HL-60 (cell line): ENCODE results near the gene GGA1.

ENCODE experiments used
- CTCF ChIP-seq: IDR thresholded peaks from one replicate; pipeline ENCODE4 v1.5.1; 2011; ENCODE audit warnings: low read length, control low read depth, inconsistent platforms; ENCODE audit not compliant: insufficient read depth
- GABPA ChIP-seq: IDR thresholded peaks from 2 replicates; pipeline ENCODE4 v1.6.1; 2012; ENCODE audit warnings: low read depth
- POLR2AphosphoS5 ChIP-seq: IDR thresholded peaks from 2 replicates; pipeline ENCODE4 v1.6.1; 2012; ENCODE audit warnings: low read depth
- SPI1 ChIP-seq: IDR thresholded peaks from 2 replicates; pipeline ENCODE4 v1.6.1; 2012; ENCODE audit warnings: low read depth, mild to moderate bottlenecking, borderline replicate concordance
- TF ChIP-seq, protein P1 (sequence below): IDR thresholded peaks from 2 replicates; pipeline ENCODE4 v1.6.1; 2012; ENCODE audit warnings: low read depth; ENCODE audit not compliant: insufficient replicate concordance

DNA sequence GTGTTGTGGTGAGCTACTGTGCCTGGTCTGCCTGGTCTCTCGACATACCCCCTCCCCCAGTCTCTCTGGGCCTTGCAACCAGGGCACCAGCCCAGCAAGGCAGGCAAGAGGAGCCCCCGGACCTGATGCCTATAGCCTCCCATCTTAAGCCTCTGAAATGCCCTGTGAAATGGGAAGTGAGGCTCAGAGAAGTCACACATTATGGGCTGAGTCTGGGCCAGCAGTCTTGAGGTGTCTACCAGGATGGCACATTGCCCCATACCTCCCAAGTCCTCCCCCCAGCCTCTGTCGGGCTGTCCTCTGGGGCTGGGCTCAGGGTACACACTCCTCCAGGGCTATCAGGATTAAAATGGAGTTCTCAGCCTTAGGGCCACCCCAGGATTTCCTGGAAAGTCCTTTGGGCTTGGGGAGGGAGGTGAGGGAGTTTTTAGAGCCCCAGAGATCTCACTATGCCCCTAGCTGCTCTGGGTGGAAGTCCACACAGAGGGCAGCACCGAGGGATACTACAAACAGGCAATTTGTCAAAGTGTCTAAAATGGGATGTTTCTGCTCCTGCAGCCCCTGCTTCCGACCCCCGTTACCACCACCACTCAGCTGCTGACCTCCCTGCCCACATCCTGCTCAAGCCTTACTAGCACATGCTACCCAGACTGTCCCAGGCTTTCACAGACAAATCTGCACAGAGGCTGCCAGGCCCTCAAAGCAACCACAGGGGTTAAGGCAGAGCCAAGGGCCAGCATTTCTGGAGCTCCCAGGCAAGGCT lies 27.7 kb downstream of the GGA1 start:
- TF ChIP-seq CTCF, result peak; percentile 26
- TF ChIP-seq POLR2AphosphoS5, result 0 out of 2 replicates have a peak, but pooled peaks have one; percentile 4
- TF ChIP-seq, protein P1, sequence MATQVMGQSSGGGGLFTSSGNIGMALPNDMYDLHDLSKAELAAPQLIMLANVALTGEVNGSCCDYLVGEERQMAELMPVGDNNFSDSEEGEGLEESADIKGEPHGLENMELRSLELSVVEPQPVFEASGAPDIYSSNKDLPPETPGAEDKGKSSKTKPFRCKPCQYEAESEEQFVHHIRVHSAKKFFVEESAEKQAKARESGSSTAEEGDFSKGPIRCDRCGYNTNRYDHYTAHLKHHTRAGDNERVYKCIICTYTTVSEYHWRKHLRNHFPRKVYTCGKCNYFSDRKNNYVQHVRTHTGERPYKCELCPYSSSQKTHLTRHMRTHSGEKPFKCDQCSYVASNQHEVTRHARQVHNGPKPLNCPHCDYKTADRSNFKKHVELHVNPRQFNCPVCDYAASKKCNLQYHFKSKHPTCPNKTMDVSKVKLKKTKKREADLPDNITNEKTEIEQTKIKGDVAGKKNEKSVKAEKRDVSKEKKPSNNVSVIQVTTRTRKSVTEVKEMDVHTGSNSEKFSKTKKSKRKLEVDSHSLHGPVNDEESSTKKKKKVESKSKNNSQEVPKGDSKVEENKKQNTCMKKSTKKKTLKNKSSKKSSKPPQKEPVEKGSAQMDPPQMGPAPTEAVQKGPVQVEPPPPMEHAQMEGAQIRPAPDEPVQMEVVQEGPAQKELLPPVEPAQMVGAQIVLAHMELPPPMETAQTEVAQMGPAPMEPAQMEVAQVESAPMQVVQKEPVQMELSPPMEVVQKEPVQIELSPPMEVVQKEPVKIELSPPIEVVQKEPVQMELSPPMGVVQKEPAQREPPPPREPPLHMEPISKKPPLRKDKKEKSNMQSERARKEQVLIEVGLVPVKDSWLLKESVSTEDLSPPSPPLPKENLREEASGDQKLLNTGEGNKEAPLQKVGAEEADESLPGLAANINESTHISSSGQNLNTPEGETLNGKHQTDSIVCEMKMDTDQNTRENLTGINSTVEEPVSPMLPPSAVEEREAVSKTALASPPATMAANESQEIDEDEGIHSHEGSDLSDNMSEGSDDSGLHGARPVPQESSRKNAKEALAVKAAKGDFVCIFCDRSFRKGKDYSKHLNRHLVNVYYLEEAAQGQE, result no peak
- peak; percentile 76; the same call in 1 of the 2 replicates for TF ChIP-seq SPI1
- no peak for TF ChIP-seq GABPA
